HuH-7.5 (cell line): ENCODE measurements around the gene MEIS1.
"Not testable (repeated sequence)": the region's sequence is repeated elsewhere in the genome, so short reads cannot be mapped to it uniquely, and the experiment has no call there.

Experiments used
- DNase-seq: peaks from one replicate; pipeline ENCODE4 v3.0.0; 2011; ENCODE audit warnings: low spot score

The MEIS1 gene

DNA sequence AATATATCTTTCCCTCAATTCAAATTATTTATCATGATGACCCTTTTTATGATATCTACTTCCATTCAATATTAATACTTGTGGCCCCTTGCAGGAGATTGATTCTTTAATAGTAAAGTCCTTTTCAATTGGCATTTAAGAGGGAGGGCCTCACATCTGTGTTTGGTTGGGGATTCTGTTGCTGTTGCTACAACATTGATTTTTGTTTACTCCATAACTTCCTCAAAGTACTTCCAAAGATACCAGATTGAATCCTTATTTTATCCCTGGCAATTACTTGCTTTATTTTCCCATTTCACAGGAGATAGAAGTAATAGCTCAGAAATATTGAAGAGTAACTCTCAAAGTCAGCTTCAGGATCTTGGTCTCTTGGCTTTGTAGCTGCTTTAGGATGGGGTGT, 32.8 kb downstream of the MEIS1 start:
- DNase-seq, result no peak

DNA sequence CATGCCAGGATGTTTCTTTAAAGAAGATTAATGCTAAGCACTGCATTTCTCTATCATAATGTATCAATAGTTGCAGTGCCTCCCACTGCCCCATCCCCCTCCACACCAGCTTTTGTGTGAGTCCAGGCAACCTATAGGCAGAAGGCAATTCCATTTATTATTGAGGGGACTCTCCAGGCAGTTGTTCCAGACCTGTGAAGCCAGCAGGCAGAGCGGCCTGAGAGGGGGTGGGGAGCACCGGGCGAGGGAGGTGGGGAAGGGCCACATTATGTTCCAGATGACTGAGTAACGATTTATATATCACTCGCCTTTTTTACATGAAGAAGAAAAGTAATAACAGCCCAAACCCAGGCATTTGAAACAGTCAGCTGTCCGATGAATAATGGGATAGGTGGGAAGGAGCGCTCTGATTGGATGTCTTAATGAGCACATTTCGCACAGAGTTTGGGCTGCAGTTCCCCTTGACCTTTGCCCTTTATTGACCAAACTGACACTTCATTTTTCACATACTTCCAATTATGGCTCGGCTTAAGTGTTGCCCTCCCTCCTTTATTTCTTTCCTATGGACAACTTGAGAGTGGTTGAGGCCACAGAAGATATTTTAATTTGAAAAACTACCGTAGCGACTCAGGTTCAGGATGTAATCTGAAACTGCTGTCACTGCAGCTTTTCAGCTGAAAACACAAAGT, 34.4 kb downstream of the MEIS1 start:
- no peak for DNase-seq

DNA sequence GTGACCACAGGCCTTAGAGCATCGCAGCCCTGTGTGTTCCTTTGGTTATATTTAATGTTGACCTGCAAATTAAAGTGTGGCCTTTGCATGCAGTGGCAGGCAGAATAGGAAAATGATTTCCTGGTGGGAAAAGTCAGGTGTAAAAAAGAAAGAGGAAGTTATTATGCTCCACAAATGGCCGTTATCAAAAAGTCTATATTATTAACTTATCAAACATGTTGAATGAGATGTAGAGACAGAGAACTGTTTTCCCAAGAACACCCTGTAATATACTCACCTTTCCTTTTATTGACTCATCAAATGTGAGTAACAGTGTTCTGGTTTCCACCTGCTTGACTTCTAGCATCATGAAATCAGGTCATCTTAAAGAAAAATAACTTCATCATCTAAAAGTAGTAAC, 35.3 kb downstream of the MEIS1 start:
- DNase-seq, result no peak

DNA sequence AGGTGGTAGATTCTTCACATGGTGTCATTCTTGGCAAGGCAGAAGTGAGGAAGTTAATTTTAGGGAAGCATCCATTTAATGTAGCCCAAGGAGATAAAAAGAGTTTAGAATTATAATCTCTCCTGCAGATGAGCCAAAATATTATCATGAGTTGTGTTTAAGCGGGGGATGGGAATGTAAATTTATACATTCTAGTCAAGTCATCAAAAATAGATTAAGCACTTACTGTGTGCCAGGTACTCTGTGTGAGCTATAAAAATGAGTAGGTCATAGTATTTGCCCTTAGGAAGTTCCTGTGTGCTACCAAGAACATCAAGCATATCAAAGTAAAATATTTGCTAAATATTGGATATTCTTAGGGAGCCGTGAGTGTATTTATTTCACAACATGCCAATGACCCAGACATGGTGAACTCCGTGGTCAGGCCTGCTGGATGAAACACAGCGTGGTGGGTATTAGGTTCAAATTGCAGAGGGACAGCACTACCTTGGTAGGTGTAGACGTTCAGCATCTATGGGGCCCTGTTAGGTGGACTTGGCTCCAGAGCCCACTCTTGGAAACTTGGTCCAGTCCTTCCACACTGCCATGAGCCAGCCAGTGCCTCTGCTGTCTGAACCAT, 37.4 kb downstream of the MEIS1 start:
- DNase-seq, result no peak

DNA sequence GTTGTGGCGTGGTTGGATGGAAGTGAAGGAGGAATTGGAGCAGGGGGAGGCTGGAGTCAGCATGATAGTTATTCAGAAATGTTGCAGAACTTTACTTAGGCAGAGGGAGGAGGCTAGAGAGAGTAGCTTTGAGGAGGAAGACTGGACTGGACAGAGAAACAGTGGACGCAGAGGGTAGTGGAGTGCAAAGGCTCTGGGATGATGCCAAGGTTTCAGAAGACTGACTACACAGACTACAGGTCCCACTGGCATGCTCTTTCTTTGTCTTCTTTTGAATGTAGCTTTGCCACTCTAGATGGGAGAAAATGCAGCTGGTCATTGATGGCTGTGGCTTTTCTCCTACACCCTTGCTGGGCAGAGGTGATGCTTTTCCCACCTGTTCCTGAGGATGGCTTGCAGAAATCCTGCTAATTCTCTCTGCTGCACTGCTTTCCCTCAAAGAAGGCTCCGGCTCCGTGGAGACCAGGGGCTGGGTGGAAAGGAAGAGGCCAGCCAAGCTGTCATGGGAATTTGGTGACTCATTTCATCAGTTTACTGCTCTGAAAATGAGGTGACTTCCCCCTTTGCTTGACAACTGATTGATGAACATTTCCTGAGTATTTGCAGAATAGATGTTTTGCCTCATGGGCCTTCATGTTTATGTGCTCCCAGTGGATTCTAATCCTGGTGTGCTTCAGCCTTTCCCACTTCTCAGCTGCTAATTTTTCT, 42.4 kb downstream of the MEIS1 start:
- DNase-seq, result no peak

DNA sequence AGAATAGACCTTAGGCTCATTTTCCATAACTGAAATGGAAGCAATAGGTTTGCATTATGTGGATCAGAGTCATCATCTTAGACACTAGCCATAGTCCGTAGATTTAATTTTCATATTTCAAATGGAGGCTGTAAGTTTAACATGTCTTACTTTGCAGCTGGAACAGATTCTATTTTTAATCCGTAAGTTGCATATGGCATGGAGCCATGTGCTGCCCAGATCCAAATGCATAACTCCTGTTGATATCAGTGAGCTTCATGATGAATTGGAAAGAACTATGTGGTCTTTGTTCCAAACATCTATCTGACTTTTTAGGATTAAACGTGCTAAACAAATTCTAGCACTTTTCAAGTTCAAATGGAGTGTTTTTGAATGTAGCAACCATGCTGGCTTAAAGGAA, 43.4 kb downstream of the MEIS1 start:
- no peak for DNase-seq

DNA sequence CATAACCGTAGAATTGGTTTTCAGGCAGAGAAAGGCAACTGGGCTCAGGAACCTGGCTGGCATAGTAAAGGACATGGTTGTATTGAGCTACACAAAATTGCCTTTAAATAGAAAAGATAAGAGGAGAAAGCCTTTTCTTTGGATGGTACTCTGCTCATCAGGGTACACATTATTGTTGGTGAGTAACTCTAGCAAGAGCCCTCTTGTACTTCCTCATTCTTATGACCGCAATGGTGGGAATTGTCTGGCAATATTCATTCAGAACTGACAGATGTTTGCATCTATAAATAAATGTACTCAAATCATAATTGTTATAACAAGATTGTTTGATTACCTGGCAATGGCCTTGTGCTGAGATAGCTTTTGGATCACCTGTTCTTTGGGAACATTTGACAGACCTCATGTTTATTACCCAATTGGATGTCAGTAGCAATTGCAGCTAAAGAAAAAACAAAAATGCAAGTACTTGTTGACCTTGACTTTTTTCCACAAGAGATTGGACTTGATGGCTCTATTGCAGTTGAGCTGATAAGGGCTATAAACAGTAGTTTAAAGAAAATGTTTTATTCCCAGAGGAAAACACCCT, 43.9 kb downstream of the MEIS1 start:
- DNase-seq, result no peak

DNA sequence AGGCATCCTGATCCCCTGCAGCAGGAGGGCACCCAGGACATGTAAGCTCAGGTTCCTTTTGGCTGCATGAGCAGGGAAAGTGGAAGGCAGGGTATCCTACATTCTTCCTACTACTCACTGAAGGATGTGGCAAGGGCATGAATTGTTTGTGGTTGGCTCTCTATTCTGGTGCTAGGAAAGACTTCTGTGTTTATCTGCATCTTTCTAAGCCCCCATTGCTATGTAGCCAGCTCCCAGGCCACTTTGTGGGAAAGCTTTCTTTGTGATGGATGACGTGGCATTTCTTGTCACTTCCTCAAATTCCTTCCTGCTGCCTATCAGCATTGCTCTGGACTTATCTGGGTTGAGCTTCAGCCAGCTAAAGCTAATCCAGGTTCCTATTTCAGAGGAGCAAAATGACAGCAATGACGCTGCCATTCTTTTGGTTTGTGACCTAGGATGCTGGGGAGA, 46.2 kb downstream of the MEIS1 start:
- no peak for DNase-seq

DNA sequence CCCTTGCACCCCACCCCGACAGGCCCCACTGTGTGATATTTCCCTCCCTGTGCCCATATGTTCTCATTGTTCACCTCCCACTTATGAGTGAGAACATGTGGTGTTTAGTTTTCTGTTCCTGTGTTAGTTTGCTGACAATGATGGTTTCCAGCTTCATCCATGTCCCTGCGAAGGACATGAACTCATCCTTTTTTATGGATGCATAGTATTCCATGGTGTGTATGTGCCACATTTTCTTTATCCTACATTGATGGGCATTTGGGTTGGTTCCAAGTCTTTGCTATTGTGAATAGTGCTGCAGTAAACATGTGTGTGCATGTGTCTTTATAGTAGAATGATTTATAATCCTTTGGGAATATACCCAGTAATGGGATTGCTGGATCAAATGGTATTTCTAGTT, 50.3 kb downstream of the MEIS1 start:
- DNase-seq, result not testable (repeated sequence)

DNA sequence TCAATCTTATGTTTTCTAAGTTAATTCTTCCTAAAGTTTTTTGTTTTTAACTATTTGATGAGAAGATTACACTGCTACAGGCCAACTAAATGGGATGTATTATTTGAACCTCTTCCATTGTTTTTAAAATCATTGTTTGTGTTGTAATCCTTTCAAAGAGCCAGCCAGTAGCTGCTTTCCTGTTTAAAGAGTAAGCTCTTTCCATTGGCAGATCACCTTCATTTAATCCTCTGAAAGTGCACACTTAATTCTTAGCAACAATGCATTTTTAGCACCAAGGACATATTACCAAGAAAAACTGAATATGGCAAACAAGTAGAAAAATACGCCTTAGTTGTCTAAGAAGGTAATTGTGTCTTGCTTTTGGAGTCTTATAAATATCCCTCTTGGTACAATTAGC, 54.0 kb downstream of the MEIS1 start:
- no peak for DNase-seq

DNA sequence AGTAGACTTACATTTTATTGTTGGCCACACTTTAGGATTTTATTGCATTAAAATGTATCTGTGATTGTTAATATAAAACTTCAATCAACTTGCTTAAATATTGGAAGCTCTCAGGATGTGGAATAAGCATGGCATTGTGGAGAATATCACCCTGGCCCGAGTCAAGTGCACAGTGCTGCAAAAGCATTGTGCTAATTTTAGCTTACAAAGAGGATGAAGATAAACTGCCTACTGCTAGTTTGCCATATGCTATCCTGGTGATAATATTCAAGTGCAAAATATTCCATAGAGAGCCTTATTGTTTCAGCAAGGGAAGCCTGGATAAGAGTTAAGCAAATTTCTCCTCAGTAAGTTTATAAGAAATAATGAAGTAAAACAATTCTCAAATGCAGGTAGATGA, 54.5 kb downstream of the MEIS1 start:
- no peak for DNase-seq

DNA sequence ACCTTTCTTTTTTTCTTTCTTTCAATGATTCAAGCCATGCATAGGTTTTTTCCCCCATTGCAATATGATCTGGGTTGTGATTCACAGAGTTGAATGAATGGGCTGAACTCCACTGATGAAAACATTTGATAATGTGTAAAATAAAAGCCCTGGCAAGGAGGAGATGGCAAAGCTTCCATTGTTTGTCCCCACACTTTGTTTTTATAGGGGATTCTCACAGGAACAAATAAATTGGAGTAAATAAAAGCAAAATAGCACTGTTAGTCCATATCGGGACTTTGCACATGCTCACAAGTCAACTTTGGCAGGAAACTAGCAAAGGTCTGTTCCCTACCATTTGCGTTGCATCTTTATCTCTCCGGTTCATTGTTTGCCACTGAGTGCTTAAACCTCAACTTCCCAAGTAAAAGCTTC, 55.7 kb downstream of the MEIS1 start:
- no peak for DNase-seq

DNA sequence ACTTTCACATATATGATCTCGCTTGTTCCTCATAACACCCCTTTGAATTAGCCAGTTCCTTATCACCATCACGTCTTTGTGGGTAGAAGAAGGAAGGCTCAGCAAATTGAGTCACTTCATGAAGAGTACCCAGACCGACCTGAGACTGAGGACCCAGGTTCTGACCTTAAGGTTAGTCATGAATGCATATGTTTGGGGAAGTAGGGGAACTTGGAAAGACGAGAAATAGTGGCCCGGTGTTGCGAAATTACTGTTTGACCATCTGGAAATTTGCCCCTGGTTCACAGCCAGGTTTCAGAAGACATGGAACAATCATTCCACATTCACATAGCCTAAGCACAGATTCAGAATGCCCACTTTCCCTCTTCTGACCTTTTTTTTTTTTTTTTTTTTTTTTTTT, 59.8 kb downstream of the MEIS1 start:
- no peak for DNase-seq

DNA sequence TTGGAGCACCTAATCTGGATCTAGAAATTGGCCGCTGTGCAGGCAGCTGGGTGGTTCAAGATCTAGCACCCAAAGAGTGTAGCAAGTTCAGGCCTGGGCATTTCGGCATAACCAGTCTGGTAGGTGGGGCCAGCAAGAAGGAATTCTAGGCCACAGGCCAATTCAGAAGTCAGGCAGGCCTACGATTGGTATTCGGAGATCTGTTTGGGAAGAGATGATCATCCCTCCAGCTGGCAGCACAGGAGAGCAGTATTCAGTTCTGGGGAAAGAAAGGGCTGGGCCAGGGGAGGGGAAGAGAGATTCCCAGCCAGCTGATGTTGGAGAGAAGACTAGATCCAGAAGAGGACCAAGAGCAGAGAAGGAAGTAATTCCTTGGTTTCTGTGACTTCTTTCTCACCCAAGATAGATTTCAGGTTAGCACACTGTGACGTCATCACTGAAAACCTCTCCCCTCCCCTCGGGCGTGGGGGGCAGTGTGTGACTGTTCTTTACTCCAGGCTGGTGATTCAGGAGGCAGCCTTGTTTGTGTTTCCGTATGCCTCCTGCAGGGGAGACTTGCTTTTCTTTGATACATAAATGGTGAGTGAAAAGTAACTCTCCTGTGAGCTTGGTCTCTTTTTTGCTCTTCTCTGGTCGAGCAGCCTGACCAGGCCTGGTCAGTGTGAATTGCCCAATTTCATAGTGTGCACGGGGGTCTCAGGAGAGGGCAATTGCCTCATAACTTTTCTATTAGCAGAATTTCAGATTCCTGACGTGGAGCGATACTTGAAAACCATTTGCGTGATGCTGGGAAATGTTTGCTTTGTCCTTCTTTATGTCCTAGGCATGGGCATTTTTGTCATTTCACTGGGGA, 61.1 kb downstream of the MEIS1 start:
- peak; percentile 28 for DNase-seq

DNA sequence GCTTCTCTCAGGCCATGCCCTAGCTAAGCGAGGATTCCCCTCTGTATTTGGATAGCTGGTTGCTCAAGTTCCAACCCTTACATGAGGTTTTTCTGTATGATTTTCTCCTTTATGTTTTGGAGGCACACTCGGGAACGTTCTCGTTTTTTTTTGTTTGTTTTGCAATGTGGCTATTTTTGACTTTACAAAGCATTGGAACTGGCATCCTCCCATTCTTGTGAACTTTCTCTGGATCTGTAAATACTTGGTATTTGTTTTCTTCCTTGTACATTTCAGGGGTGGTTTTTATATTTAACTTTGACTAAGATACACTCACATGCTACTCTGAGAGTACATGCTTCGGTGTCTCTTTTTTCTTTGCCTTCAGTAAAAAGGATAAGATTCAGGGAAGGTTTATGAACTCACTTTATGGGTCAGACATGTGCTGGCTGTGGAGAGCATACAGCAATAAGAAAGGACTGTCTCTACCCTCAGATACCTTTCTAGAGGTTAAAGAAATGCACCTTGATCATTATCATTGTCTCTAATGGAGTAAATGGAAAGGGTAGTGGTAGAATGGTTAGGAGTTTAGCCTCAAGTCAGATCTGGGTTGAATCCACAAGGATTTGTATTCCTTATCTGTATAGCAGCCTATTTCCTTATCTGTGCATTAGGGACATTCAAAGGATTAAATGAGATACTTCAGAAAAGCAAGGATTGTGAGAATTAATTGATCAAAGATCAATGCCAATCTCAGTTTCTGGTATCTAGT, 61.9 kb downstream of the MEIS1 start:
- DNase-seq, result no peak

DNA sequence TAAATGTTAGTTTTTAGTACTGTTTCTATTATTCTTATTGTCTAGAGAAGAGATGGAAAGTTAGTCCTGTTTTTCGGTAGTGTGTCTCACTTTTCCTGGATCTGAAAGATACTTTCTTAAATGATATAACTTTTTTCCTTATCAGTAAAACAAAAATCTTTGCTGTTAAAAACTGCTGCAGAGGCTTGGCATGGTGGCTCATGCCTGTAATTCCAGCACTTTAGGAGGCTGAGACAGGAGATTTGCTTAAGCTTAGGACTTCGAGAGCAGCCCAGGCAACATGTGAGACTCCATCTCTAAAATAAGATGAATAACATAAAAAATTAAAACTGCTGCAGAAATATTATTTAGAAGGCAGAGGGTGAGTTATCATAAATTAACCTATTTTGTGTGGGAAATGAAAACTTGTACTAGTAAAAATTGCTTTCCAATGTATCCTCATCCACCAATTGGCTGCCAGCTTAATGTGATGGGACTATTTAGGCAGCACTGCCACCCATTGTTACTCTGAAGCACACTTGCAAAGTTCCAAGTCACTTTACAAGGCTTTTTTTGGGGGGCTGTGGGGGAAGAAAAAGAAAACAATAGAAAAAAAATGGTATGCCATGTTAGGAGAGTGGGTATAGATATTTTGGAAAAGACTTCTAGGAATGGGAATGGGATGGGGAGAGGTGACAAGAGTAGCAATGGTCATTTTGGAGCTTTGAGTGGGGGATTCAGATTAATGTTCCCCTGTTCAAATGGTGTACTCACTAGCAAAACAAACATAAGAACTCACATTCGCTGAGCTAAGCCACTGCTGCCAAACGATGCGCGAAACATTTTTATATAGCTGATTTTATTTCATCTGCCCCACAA, 62.7 kb downstream of the MEIS1 start:
- DNase-seq, result no peak

DNA sequence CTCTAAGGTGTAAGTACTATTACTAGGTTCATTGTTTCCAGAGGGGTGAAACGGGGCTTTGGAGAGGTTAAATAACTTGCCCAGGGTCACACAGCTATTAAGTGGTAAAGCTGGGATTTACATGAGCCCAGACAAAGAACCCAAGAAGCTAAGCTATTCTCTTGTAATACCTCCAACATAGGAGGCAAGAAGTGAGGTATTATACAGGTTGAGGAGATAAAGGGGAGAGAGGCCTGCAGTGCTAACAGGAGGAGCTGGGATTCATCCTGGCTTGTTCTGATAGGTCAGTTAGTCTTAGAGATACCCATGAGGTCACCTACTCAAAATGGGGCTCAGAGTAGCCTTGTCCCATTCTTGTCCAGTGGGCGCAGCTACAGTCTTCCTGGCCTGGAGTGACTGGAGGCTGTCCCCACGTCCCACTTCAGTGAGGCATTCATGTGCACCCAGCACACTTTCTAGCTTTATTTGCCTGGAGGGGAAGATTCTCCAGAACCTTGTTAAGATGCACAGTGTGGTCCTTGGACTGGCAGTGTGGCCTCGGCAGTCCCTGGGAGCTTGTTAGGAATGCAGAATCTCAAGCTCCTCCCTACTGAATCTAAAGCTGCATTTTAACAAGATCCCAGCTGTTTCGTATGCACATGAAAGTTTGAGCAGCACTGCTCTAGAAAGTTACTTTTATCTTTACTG, 63.5 kb downstream of the MEIS1 start:
- DNase-seq, result no peak

DNA sequence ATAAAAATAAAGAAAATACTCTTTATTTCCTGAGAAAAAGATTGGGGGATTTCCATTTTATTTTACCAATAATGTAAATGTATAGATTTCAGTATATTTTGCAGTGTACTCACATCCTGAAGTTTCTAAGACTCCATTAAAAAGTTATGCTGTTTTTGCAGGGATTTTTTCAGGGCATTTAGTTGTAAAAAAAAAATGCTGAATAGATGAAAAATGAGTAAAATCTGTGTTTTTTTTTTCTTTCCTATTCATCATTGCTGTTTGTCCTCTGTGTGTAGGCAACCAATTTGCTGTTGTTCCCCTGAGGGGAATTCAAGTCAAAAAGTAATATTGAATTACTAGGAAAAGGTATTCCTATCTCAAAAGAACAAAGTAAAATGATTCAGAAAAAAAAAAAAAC, 66.3 kb downstream of the MEIS1 start:
- DNase-seq, result no peak

DNA sequence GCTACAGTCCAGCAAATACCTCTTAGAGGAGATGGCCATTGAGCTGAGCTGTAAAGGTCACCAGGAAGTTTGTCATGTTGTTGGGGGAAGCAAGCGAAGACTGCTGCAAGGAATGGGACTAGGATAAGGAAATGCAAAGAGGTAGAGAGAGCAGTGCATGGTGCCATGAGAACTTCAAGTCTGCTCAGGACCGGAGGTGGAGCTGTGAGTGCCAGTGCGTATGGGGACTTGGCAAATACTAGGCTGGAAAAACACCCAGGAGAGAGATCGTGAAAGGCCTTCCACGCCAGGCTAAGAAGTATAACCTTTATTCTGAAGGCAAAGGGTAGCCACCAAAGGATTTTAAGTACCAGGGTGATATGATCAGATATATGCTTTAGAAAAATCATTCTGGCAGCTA, 71.3 kb downstream of the MEIS1 start:
- no peak for DNase-seq

DNA sequence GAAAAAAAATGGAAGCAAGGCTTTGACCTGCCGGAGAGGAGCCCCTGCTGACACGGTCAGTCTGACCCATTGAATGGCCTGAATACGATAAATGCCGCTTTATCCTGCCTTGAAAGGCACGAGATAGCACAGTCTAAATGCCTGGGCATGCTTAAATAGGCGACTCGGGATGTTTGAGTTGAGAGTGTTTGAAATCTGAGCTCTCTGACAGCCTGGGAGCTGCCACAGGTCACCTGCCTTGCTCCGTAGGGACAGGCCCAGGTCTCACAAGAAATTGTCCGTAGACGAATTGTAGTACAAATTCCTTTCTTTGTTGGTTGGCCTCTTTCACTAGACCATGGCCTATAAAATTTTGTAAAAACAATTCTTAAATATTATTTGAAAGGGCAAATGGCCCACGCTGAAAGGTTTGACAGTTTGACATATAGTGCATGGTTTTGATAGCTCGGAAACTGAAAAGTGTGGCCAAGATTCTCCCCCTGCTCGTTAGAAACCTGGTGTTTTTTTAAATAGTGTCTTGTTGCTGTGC, 72.8 kb downstream of the MEIS1 start:
- no peak for DNase-seq
